ENCODE results near the gene SLC6A1. TPM values are rescaled to one million over a fixed set of nuclear protein-coding genes. Genes with fewer than 3 reads are reported as not detected.

SLC6A1 gene
- total and polyA plus RNA-seq, 12 donors = 0.55 to 2.7 (median 1.7) TPM

DNA sequence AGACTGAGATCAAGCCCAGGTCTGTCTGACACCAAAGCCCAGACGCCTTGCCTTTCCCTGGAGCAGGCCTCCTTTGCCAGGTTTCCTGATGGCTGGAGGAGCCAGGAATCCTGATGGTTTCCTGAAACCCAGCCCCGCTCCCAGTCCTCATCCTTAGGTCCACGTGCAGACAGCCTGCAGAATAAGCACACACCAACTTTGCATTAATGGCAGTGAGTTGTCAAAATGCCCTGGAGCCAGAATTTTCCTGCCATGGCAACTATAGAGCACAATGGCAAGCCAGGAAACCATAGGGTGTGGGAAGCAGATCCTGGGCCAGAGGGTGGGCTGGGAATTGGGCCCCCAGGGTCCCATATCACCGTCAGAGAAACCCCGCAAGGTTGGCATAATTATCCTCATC, 94.3 kb downstream of the SLC6A1 start:
- no peak overlapping the region for H3K4me3 ChIP-seq
- peaks cover 0 to 21% (median 0%) of the 10 kb centered on the region in 7 donors for H3K27me3 ChIP-seq
- H3K9me3 ChIP-seq = no peaks in the 10 kb centered on the region
- intact Hi-C loops (cut with DNase I) = no loop called here
- TF ChIP-seq, protein P1, sequence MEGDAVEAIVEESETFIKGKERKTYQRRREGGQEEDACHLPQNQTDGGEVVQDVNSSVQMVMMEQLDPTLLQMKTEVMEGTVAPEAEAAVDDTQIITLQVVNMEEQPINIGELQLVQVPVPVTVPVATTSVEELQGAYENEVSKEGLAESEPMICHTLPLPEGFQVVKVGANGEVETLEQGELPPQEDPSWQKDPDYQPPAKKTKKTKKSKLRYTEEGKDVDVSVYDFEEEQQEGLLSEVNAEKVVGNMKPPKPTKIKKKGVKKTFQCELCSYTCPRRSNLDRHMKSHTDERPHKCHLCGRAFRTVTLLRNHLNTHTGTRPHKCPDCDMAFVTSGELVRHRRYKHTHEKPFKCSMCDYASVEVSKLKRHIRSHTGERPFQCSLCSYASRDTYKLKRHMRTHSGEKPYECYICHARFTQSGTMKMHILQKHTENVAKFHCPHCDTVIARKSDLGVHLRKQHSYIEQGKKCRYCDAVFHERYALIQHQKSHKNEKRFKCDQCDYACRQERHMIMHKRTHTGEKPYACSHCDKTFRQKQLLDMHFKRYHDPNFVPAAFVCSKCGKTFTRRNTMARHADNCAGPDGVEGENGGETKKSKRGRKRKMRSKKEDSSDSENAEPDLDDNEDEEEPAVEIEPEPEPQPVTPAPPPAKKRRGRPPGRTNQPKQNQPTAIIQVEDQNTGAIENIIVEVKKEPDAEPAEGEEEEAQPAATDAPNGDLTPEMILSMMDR (IDR thresholded peaks at IDR 0.05) = no peak
- peaks cover 0 to 13% (median 0%) of the 10 kb centered on the region in 9 donors for H3K4me1 ChIP-seq
- 67 to 76% methylated on average over 5 of the region's 5 CpGs for WGBS, 2 donors
- no peak for DNase-seq
- no peak for ATAC-seq
- no peak overlapping the region for H3K27ac ChIP-seq
- no peaks in the 10 kb centered on the region for H3K36me3 ChIP-seq

DNA sequence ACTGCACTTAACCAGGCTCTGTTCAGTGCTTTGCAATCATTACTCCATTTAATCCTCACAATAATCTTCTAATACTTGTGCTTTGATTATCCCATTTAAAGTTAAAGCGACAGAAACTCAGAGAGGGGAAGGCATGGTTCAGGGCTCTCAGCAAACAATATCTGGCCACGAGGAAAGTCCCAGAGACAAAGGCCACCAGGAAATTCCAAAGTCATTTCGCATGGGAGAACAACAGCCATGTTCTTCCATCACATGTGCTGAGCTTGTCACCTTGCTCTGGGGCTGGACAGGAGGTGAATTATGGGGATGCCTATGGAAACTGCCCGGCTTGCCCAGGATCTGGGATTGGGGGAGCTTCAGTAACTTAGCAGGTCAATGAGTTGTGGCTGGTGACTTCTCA, 95.5 kb downstream of the SLC6A1 start:
- no peak for ATAC-seq

DNA sequence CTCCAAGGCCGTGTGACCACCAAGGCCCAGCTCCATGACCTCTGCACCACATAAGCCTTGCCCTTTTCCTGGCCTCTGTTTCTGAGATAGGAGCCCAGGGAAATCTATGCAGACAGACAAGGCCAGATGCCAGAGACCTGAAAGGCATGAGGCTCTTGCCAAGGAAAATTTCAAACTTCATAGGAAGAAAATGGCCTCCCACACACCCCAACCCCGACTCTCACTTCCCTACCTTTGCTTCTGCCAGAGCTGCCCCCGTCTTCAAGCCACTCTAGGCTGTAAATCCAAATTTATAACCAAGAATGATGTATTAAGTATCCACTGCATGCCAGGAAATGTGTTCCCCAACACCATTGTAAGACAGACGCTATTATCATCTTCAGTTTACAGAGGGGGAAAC, 96.3 kb downstream of the SLC6A1 start:
- WGBS, 2 donors = 67% methylated on average over 4 of the region's 4 CpGs
- ATAC-seq (no peak), DNase-seq (no peak)
- TF ChIP-seq, protein P1 (IDR thresholded peaks at IDR 0.05) = no peak
- H3K9me3 ChIP-seq = no peaks in the 10 kb centered on the region
- H3K4me1 ChIP-seq = peaks cover 0 to 16% (median 0%) of the 10 kb centered on the region in 9 donors
- no peaks in the 10 kb centered on the region for H3K36me3 ChIP-seq
- peaks cover 0 to 30% (median 6%) of the 10 kb centered on the region in 7 donors for H3K27me3 ChIP-seq
- intact Hi-C loops (cut with DNase I) = no loop called here
- no peak overlapping the region for H3K27ac ChIP-seq
- no peak overlapping the region for H3K4me3 ChIP-seq

More for the DNA sequence above, 95.5 kb downstream of the SLC6A1 start:
- no peak for DNase-seq
- H3K4me1 ChIP-seq = peaks cover 0 to 16% (median 0%) of the 10 kb centered on the region in 9 donors
- TF ChIP-seq, protein P1 (IDR thresholded peaks at IDR 0.05) = no peak
- H3K27ac ChIP-seq = no peak overlapping the region
- no peak overlapping the region for H3K4me3 ChIP-seq
- H3K27me3 ChIP-seq = peaks cover 0 to 27% (median 6%) of the 10 kb centered on the region in 7 donors
- H3K9me3 ChIP-seq = no peaks in the 10 kb centered on the region
- WGBS, 2 donors = 77 to 80% methylated on average over 4 of the region's 4 CpGs
- H3K36me3 ChIP-seq = no peaks in the 10 kb centered on the region
- intact Hi-C loops (cut with DNase I) = no loop called here

Other genes starting within 250 kb of the SLC6A1 start
- gene SLC6A11, start 176.5 kb upstream of the SLC6A1 start, total RNA-seq = under 1 TPM in 1 of 10 donors, not detected in 9; 0.05 TPM
- gene SLC6A11, start 176.5 kb upstream of the SLC6A1 start, polyA plus RNA-seq = not detected
- gene HRH1, start 161.7 kb downstream of the SLC6A1 start, total RNA-seq = 1 to 10 TPM in 8 of 10 donors, under 1 TPM in 2; 0.57 to 3.1 (median 1.5) TPM
- gene HRH1, start 161.7 kb downstream of the SLC6A1 start, polyA plus RNA-seq = under 1 TPM; 0.74 to 0.80 TPM